Measurements from ENCODE around the gene ACR.

ACR gene

DNA sequence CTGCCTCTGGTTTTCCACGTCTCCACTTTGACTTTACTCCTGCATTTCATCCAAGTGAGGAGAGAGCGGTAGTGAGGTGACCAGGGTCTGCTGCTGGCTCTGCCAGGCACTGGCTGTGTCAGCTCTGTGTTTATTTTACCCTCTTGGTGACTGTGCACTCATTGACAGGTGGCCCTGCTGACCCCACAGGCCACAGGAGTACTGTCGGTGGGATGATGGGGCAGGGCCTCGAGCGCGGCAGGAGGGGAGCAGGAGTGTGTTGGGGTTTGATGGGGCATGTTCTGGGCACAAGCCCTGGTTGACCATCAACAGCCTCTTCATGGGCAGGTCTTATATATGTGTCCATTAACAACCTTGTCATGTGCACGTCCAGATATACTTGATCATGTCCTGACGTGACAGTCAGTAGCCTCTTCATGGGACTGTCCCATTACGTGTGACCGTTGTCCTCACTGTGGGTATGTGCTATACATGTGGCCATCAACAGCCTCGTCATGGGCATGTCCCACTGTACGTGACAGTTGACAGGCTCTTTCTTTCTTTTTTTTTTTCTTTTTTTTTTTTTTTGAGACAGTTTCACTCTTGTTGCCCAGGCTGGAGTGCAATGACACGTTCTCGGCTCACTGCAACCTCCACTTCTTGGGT lies 31.4 kb upstream of the ACR start:
- Histone ChIP-seq H3K4me3 (ENCODE audit: low read length) (no peak overlapping the region), H3K79me2 (ENCODE audit: low read length) (no peaks in the 10 kb centered on the region), H3K36me3 (replicated peaks; ENCODE audit: low read depth, low read length) (no peaks in the 10 kb centered on the region), H3K9ac (ENCODE audit: low read length) (no peak overlapping the region), H2AFZ (ENCODE audit: low read depth, low read length) (no peak overlapping the region), H3K27ac (ENCODE audit: low read length) (no peak overlapping the region), H3K4me1 (ENCODE audit: low read length) (no peaks in the 10 kb centered on the region), H3K9me3 (ENCODE audit: insufficient read depth, low read length) (no peaks in the 10 kb centered on the region), H3K27me3 (ENCODE audit: low read depth, low read length) (no peaks in the 10 kb centered on the region), H3K4me2 (ENCODE audit: low read length) (no peak overlapping the region), H4K20me1 (ENCODE audit: insufficient read depth, low read length) (no peaks in the 10 kb centered on the region)
- TF ChIP-seq EZH2phosphoT487 (IDR thresholded peaks at IDR 0.05; ENCODE audit: low read depth): no peak
- TF ChIP-seq, protein P1, sequence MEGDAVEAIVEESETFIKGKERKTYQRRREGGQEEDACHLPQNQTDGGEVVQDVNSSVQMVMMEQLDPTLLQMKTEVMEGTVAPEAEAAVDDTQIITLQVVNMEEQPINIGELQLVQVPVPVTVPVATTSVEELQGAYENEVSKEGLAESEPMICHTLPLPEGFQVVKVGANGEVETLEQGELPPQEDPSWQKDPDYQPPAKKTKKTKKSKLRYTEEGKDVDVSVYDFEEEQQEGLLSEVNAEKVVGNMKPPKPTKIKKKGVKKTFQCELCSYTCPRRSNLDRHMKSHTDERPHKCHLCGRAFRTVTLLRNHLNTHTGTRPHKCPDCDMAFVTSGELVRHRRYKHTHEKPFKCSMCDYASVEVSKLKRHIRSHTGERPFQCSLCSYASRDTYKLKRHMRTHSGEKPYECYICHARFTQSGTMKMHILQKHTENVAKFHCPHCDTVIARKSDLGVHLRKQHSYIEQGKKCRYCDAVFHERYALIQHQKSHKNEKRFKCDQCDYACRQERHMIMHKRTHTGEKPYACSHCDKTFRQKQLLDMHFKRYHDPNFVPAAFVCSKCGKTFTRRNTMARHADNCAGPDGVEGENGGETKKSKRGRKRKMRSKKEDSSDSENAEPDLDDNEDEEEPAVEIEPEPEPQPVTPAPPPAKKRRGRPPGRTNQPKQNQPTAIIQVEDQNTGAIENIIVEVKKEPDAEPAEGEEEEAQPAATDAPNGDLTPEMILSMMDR (IDR thresholded peaks at IDR 0.05; ENCODE audit: low read depth, low read length): no peak

DNA sequence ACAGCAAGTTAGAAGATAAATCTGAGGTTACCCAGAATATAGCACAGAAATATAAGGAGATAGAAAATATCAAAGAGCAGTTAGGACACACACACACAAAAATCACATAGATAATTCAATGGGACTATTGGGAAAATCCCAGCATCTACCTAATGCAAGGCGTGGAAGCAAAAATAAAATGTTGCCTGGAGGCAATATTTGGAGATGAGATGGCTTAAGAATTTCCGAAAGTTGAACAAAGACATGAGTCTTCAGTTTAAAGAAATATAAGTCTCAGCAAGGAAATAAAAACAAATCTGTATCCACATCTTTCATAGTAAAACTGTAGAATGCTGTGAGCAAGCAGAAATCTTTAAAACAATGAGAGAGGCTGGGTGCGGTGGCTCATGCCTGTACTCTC lies 29.5 kb upstream of the ACR start:
- no peak for TF ChIP-seq EZH2phosphoT487 (IDR thresholded peaks at IDR 0.05; ENCODE audit: low read depth)
- TF ChIP-seq, protein P1 (IDR thresholded peaks at IDR 0.05; ENCODE audit: low read depth, low read length): no peak
- Histone ChIP-seq H3K4me2 (ENCODE audit: low read length) (no peak overlapping the region), H3K9me3 (ENCODE audit: insufficient read depth, low read length) (no peaks in the 10 kb centered on the region), H2AFZ (ENCODE audit: low read depth, low read length) (no peak overlapping the region), H3K79me2 (ENCODE audit: low read length) (no peaks in the 10 kb centered on the region), H3K27ac (ENCODE audit: low read length) (no peak overlapping the region), H3K4me3 (ENCODE audit: low read length) (no peak overlapping the region), H3K36me3 (replicated peaks; ENCODE audit: low read depth, low read length) (no peaks in the 10 kb centered on the region), H4K20me1 (ENCODE audit: insufficient read depth, low read length) (no peaks in the 10 kb centered on the region), H3K27me3 (ENCODE audit: low read depth, low read length) (no peaks in the 10 kb centered on the region), H3K9ac (ENCODE audit: low read length) (no peak overlapping the region), H3K4me1 (ENCODE audit: low read length) (no peaks in the 10 kb centered on the region)

DNA sequence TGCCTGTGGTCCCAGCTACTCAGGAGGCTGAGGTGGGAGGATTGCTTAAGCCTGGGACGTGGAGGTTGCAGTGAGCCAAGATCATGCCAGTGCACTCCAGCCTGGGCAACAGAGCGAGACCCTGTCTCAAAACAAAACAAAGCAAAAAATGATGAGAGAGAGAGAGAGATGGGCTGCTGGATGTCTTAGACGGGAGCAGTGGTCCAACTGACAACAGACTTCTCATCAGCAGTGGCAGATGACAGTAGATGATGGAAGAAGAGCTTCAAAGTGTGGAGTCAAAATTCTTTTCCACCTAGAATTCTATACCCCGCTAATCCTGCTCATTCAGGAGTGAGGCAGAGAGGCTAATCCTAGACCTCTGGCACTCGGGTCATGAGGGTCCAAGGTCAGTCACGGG lies 29.0 kb upstream of the ACR start:
- TF ChIP-seq, protein P1 (IDR thresholded peaks at IDR 0.05; ENCODE audit: low read depth, low read length): no peak
- TF ChIP-seq EZH2phosphoT487 (IDR thresholded peaks at IDR 0.05; ENCODE audit: low read depth): no peak
- H3K4me1 ChIP-seq (ENCODE audit: low read length): no peaks in the 10 kb centered on the region
- no peak overlapping the region for H2AFZ ChIP-seq (ENCODE audit: low read depth, low read length)
- H3K4me2 ChIP-seq (ENCODE audit: low read length): no peak overlapping the region
- H3K9ac ChIP-seq (ENCODE audit: low read length): no peak overlapping the region
- H3K79me2 ChIP-seq (ENCODE audit: low read length): no peaks in the 10 kb centered on the region
- no peak overlapping the region for H3K27ac ChIP-seq (ENCODE audit: low read length)
- H3K9me3 ChIP-seq (ENCODE audit: insufficient read depth, low read length): no peaks in the 10 kb centered on the region
- no peak overlapping the region for H3K4me3 ChIP-seq (ENCODE audit: low read length)
- H4K20me1 ChIP-seq (ENCODE audit: insufficient read depth, low read length): no peaks in the 10 kb centered on the region
- H3K36me3 ChIP-seq (replicated peaks; ENCODE audit: low read depth, low read length): no peaks in the 10 kb centered on the region
- no peaks in the 10 kb centered on the region for H3K27me3 ChIP-seq (ENCODE audit: low read depth, low read length)

DNA sequence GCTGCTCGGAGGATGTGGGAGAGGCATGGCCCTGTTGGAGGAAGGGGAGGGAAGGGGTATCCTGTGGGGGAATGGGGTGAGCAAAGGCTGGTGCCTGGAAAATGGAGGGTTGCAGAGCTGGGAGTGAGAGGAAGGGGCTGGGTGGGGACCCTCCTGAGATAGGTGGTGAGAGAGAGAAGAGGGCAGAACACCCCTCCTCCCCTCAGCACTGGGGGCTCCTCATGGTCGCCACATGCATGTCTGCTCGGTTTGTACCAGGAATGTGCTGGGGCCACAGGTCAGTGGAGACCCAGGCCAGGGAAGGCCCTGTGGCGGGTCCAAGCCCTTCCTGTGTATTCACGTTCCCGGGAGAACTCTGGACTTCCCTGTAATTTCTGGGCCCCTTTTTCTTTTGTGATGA lies 27.8 kb upstream of the ACR start:
- no peaks in the 10 kb centered on the region for H3K36me3 ChIP-seq (replicated peaks; ENCODE audit: low read depth, low read length)
- H3K79me2 ChIP-seq (ENCODE audit: low read length): no peaks in the 10 kb centered on the region
- no peak overlapping the region for H3K27ac ChIP-seq (ENCODE audit: low read length)
- no peak overlapping the region for H3K4me3 ChIP-seq (ENCODE audit: low read length)
- no peaks in the 10 kb centered on the region for H3K27me3 ChIP-seq (ENCODE audit: low read depth, low read length)
- H4K20me1 ChIP-seq (ENCODE audit: insufficient read depth, low read length): no peaks in the 10 kb centered on the region
- H2AFZ ChIP-seq (ENCODE audit: low read depth, low read length): no peak overlapping the region
- no peak overlapping the region for H3K9ac ChIP-seq (ENCODE audit: low read length)
- TF ChIP-seq EZH2phosphoT487 (IDR thresholded peaks at IDR 0.05; ENCODE audit: low read depth): no peak
- TF ChIP-seq, protein P1 (IDR thresholded peaks at IDR 0.05; ENCODE audit: low read depth, low read length): no peak
- no peaks in the 10 kb centered on the region for H3K9me3 ChIP-seq (ENCODE audit: insufficient read depth, low read length)
- H3K4me2 ChIP-seq (ENCODE audit: low read length): no peak overlapping the region
- H3K4me1 ChIP-seq (ENCODE audit: low read length): no peaks in the 10 kb centered on the region

Data from OCI-LY3 (cell line).